ENCODE results near the gene TMEM121. TPM values are rescaled to one million over a fixed set of nuclear protein-coding genes. Genes with fewer than 3 reads are reported as not detected.

Gene TMEM121
- total RNA-seq, 2 experiments from 2014 or later, result 0.21 to 0.25 TPM

GRCh38 chr14:105482486-105483110 is 43.8 kb upstream of the TMEM121 start:
- Histone ChIP-seq H3K27ac (ENCODE audit: low read depth, low read length, poor library complexity, severe bottlenecking) (no peak overlapping the region), H3K4me3 (ENCODE audit: low read depth, low read length, poor library complexity, severe bottlenecking) (no peak overlapping the region), H3K9me3 (ENCODE audit: low read length) (no peaks in the 10 kb centered on the region), H3K79me2 (ENCODE audit: insufficient read depth, low read depth, low read length) (no peaks in the 10 kb centered on the region), H4K20me1 (ENCODE audit: insufficient read depth, low read length) (no peaks in the 10 kb centered on the region), H3K9me2 (ENCODE audit: insufficient read depth, low read length) (no peaks in the 10 kb centered on the region), H3K36me3 (ENCODE audit: insufficient read depth, low read length) (no peaks in the 10 kb centered on the region), H3K4me2 (ENCODE audit: low read length) (no peak overlapping the region), H2AFZ (ENCODE audit: low read length) (no peak overlapping the region), H3K4me1 (ENCODE audit: insufficient read depth, low read length, poor library complexity, severe bottlenecking) (peaks cover 28% of the 10 kb centered on the region)
- no peak for DNase-seq (ENCODE audit: low spot score)
- ChIA-PET CTCF (ENCODE audit: unreplicated experiment) (no interaction called here), POLR2A (interaction anchor here (1.2 kb wide), 1 partner anchor 50 kb away, joined by 3 read pairs; no protein-coding TSS in a partner anchor)
- intact Hi-C loops (cut with micrococcal nuclease; ENCODE audit: unreplicated experiment), result no loop called here
- no peak for TF ChIP-seq CTCF (conservative IDR thresholded peaks at IDR 0.05; ENCODE audit: low read length)
- TF ChIP-seq EZH2phosphoT487 (IDR thresholded peaks at IDR 0.05; ENCODE audit: borderline replicate concordance, low read depth, low read length), result no peak
- BruUV-seq (replicated peaks), result no TSS peak

DNA sequence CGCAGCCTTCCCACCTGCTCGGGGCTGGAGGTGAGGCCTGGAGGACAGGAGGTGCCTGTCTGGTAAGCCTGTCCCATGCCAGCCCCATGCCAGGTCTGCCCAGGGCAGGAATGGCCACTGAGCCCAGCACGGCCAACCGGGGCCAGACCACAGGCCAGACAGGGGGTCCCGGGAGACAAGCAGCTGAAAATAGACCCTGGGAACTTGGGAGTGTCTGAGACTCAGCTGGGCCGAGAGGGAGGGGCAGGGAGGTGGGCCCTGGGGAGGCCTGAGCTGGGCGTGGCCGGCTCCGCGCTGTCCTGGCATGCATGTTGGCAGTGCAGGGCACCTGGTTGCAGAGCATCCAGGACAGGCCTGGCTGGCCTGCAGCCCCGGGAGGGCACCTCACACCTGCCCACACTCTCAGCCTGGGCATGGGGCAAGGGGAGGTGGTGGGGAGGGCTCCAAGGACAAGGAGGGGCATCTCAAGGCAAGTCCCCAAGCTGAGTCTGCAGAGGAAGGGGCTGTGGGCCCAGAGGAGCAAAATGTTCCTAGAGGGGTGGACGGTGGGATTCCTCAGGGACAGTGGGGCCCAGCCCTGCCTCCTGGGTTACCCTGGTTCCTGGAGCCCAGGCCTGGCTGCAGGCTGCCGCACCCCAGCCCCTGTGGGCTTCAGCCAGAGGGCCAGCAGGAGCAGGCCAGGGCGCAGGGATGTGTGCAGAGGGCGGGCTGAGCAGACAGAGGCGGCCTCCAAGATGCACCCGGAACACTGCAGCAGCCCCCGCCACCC is 42.9 kb upstream of the TMEM121 start:
- BruUV-seq (replicated peaks), result no TSS peak
- Histone ChIP-seq H3K36me3 (ENCODE audit: insufficient read depth, low read length) (no peaks in the 10 kb centered on the region), H3K4me2 (ENCODE audit: low read length) (no peak overlapping the region), H3K27ac (ENCODE audit: low read depth, low read length, poor library complexity, severe bottlenecking) (no peak overlapping the region), H3K79me2 (ENCODE audit: insufficient read depth, low read depth, low read length) (no peaks in the 10 kb centered on the region), H3K9me3 (ENCODE audit: low read length) (no peaks in the 10 kb centered on the region), H2AFZ (ENCODE audit: low read length) (no peak overlapping the region), H3K4me3 (ENCODE audit: low read depth, low read length, poor library complexity, severe bottlenecking) (no peak overlapping the region), H3K4me1 (ENCODE audit: insufficient read depth, low read length, poor library complexity, severe bottlenecking) (peaks cover 34% of the 10 kb centered on the region), H3K9me2 (ENCODE audit: insufficient read depth, low read length) (no peaks in the 10 kb centered on the region), H4K20me1 (ENCODE audit: insufficient read depth, low read length) (no peaks in the 10 kb centered on the region)
- ChIA-PET CTCF (ENCODE audit: unreplicated experiment) (no interaction called here), POLR2A (interaction anchor here (1.2 kb wide), 1 partner anchor 49 kb away, joined by 3 read pairs; no protein-coding TSS in a partner anchor)
- no peak for DNase-seq (ENCODE audit: low spot score)
- intact Hi-C loops (cut with micrococcal nuclease; ENCODE audit: unreplicated experiment), result no loop called here
- TF ChIP-seq CTCF (conservative IDR thresholded peaks at IDR 0.05; ENCODE audit: low read length), result no peak
- no peak for TF ChIP-seq EZH2phosphoT487 (IDR thresholded peaks at IDR 0.05; ENCODE audit: borderline replicate concordance, low read depth, low read length)
